NCI-H187 treated with DMSO at 0.1 percent for 48 hours (cell line): Measurements from ENCODE around the gene LGR6.

Source experiments
- DNase-seq: peaks from one replicate; lab custom pipeline; 2025; lab: John Stamatoyannopoulos, UW

The LGR6 gene

GRCh38 chr1:202289009-202289408, 95.4 kb downstream of the LGR6 start:
- DNase-seq = no peak

DNA sequence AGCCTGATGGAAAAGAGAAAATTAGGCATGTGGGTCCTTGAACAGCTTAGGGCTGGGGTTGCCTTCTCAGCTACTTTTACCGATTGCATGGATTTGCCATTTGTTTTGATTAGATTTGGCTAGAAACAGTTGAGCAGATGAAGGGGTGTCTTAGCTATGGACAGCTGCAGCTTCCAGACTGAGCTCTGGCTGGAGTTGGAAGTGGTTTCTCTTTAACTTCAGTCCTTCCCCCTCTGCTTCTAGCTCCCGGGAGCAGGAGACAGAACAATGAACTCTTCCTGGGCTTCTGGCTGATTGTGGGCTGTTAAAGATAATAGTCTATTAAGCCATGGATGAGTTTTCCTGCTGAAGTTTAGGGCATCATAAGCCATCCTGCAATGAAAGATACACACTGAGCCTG, 97.4 kb downstream of the LGR6 start:
- no peak for DNase-seq

DNA sequence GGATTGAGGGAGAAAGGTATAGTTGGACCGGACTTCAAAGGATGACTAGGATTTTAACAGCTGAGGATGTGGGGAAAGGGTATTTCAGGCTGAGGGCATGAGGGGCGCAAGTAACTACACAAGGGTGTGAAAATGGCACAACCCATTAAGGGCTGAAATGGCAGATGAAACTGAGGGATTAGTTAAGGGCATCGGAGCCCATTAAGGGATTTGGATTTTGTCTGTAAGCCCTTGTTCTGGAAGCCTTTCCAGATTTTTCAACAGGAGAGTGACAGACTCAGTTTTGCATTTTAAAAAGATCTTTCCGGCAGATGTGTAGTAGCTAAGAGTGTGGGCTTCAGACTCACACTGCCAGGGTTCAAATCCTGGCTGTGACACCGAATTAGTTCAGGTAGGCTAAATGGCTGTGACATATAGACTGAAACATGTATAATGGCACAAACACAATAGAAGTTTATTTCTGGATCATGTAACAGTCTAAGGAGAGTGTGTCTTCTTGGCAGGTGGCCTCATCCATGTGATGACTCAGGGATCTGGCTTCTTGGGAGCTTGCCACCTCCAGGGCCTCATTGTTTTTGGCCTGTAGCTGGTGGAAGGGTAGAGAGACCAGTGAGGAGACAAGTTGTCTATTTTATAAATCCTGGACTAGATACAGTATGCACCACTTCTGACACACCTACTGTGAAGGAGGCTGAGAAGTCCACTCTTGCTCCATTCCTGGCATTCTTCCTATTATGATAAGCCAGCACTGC, 98.5 kb downstream of the LGR6 start:
- no peak for DNase-seq

GRCh38 chr1:202292773-202293172, 99.2 kb downstream of the LGR6 start:
- no peak for DNase-seq

- no peak for DNase-seq
Observed at GRCh38 chr1:202293569-202293968, 100.0 kb downstream of the LGR6 start.

- no peak for DNase-seq
Observed at GRCh38 chr1:202302166-202302565, 108.6 kb downstream of the LGR6 start.

DNA sequence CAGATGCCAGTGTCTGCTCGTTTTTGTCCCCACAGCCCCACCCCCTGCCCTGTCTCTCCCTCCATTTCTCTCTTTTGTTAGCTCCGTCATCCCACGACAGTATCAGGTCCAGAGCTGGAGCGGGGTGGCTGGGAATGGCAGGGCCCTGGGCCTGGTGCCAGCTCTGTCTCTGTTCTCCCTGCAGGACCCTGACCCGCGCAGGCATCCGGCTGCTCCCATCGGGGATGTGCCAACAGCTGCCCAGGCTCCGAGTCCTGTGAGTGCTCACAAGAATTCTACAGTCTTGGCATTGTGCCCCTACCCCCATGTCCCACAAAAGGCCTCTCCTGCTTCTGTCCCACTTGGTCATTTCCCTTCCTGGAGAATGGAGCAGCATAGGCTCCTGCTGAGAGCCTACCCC, 110.8 kb downstream of the LGR6 start:
- no peak for DNase-seq

DNA sequence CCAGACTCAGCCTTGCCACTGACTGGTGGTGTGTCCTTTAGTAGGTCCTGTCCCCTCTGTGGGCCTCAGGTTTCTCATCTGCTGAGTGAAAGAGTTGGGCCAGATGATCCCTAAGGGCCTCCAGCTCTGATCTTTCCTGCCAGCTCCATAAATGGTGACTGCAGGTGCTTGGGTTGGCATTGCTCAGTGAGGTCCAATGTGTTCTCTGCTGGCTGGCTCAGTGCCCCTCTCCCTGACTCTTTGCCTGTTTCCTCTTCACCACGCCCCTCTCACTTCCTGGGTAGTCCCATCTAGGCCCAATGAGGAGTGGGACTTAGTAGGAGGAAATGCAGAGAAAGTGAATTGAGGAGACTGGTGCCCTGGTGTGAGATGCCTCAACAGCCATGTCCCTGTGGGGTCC, 111.6 kb downstream of the LGR6 start:
- DNase-seq = no peak

GRCh38 chr1:202306535-202307345, 113.1 kb downstream of the LGR6 start:
- DNase-seq = no peak

DNA sequence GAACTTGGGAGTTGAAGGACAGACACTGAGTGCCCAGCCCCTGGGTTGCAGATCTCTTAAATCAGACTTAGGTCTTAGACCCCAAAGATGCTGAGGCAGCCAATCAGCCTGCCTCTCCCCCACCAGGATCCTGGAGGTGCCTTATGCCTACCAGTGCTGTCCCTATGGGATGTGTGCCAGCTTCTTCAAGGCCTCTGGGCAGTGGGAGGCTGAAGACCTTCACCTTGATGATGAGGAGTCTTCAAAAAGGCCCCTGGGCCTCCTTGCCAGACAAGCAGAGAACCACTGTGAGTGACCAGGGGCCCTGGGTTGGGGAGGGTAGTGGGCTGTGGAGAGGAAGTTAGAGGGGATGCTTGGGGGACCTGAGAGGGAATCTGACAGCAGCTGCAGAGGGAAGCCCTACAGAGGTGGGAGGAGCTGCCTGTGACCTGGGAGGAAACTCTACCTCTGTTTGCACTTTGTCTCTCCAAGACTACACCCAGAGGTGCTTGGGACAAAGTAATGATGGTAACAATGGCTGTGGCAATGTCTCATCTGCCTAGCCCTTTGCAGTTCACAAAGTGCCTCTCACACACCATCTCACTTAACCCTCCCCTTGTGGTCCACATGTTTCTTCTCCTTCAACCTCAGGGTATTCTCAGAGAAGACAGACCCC, 116.6 kb downstream of the LGR6 start:
- no peak for DNase-seq

DNA sequence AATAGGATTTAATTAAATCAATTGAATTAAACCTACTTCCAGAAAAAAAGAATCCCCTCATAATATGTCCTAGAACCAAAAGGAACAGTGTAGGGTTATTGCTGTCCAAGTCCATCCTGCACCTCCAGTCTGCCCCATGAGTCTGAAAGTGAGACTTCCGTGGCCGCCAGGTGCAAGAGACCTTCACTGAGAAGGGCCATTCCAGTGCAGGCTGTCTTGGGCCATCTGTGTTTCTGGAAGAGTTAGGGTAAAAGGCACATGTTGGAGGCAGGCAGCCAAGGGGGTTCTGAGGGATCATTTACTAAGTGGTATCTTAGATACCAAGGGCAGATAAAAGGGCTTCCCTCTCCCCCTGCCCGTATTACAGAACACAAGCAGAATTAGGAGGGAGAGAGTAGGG, 117.1 kb downstream of the LGR6 start:
- no peak for DNase-seq

DNA sequence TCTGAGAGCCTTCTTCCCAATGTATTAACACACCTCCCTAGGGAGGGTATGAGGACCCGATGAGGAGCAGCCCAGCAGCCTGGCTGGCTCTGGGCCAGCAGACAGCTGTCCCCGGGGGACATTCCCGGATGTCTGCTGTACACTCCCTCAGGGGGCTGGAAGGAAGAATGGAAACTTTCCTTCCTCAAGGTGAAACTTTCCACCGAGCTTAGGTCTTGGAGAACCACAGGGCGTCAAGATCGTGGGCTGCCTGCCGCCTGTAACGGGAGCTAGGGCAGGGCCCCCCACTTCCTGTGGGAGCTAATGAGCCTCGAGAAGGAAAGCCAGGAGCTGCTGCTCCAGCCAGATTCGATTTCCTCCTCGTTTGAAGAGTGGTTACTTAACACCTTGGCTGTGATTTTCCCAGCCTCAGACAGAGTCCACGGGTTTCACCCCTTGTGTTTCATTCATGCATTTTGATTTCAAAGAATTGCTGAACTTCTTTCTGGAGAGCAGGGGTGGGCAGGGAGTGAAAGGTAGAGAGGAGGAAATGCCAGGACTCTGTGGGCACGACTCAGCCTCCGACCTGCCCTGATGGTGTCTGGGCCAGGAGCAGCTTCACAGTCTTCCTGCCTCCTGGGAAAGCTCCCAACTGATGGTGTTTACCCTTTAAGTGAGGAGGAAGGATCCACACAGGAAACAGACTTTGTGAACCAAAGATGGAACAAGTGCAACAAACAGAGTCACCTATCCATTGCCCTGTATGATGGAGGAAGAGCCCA, 118.5 kb downstream of the LGR6 start:
- DNase-seq = no peak

DNA sequence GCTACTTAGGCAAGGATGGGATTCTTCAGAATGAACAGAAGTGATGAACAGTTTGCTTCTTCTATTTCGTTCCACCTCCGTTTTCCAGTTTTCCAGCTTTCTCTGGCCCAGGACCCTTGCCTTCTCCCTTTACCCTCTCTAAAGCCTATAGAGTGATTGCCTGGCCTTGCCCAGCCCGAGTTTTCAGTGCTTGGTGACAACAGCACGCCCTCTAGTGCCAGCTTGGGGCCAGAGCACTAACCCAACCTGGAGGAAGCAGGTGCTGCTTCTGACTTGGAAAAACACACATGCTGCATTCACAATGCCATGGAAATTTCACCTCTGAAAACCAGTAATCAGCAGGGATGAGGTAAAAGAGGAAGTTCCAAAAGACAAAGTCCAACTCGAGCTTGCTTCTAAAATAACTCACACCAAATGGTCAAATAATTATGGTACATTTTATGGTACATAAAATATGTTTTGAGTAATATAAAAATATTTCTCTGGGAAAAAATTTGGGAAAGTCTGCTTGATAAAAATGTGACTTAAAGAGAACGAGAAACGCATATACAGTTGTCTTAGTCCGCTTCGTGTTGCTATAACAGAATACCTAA, 122.1 kb downstream of the LGR6 start:
- peak; percentile 81 for DNase-seq

GRCh38 chr1:202316186-202316585, 122.6 kb downstream of the LGR6 start:
- DNase-seq = no peak

- DNase-seq = no peak
Observed at GRCh38 chr1:202317941-202318925, 124.6 kb downstream of the LGR6 start.

- DNase-seq = no peak
Observed at GRCh38 chr1:202319381-202320080, 125.9 kb downstream of the LGR6 start.

- no peak for DNase-seq
Observed at GRCh38 chr1:202320081-202320405, 126.4 kb downstream of the LGR6 start.

GRCh38 chr1:202323731-202324130, 130.1 kb downstream of the LGR6 start:
- no peak for DNase-seq

- no peak for DNase-seq
Observed at GRCh38 chr1:202324646-202325045, 131.0 kb downstream of the LGR6 start.

- DNase-seq = no peak
Observed at GRCh38 chr1:202329891-202330290, 136.3 kb downstream of the LGR6 start.
